Measurements from ENCODE around the gene TSPAN17.

Gene TSPAN17

GRCh38 chr5:176674799-176675198 is 27.5 kb downstream of the TSPAN17 start:
- intact Hi-C loops (cut with DNase I; ENCODE audit: low total_unique reads) = no loop called here
- H3K4me3 ChIP-seq = no peak overlapping the region
- H3K27me3 ChIP-seq = peaks cover 0 to 61% of the 10 kb centered on the region in 2 donors
- peaks cover 0 to under 1% (median 0%) of the 10 kb centered on the region in 4 donors for H3K4me1 ChIP-seq
- DNase-seq = no peak
- no peaks in the 10 kb centered on the region for H3K9me3 ChIP-seq
- TF ChIP-seq, protein P1, sequence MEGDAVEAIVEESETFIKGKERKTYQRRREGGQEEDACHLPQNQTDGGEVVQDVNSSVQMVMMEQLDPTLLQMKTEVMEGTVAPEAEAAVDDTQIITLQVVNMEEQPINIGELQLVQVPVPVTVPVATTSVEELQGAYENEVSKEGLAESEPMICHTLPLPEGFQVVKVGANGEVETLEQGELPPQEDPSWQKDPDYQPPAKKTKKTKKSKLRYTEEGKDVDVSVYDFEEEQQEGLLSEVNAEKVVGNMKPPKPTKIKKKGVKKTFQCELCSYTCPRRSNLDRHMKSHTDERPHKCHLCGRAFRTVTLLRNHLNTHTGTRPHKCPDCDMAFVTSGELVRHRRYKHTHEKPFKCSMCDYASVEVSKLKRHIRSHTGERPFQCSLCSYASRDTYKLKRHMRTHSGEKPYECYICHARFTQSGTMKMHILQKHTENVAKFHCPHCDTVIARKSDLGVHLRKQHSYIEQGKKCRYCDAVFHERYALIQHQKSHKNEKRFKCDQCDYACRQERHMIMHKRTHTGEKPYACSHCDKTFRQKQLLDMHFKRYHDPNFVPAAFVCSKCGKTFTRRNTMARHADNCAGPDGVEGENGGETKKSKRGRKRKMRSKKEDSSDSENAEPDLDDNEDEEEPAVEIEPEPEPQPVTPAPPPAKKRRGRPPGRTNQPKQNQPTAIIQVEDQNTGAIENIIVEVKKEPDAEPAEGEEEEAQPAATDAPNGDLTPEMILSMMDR (IDR thresholded peaks at IDR 0.05) = no peak
- no peak overlapping the region for H3K27ac ChIP-seq
- H3K36me3 ChIP-seq = no peaks in the 10 kb centered on the region

DNA sequence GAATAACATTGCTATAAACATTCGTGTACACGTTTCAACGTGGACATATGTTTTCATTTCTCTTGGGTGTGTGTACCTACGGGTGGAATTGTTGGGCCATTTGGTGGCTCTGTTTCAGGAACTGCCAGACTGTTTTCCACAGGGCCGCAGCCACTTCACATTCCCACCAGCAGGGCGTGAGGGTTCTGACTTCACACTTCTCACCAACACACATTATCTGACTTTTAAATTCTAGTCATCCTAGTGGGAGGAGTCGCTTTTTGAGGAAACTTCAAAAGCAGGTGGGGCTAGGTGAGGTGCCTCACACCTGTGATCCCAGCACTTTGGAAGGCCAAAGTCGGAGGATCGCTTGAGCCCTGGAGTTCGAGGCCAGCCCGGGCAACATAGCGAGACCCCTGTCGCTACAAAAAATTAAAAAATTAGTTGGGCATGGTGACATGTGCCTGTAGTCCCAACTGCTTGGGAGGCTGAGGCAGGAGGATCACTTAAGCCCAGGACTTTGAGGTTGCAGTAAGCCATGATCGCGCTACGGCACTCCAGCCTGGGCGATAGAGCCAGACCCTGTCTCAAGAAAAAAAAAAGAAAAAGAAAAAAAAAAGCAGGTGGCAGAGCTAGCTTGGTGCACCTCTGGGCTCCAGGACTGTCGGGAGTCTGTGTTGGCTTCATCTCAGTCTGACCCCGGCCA is 28.5 kb downstream of the TSPAN17 start:
- intact Hi-C loops (cut with DNase I; ENCODE audit: low total_unique reads) = no loop called here
- Histone ChIP-seq H3K9me3 (no peaks in the 10 kb centered on the region), H3K27ac (no peak overlapping the region), H3K36me3 (no peaks in the 10 kb centered on the region), H3K27me3 (peaks cover 0 to 61% of the 10 kb centered on the region in 2 donors), H3K4me3 (no peak overlapping the region), H3K4me1 (peaks cover 0 to 7% (median 0%) of the 10 kb centered on the region in 4 donors)
- TF ChIP-seq, protein P1 (IDR thresholded peaks at IDR 0.05) = peak in 1 of 2 experiments; percentile 7
- no peak for DNase-seq

- Histone ChIP-seq H3K4me3 (no peak overlapping the region), H3K4me1 (peaks cover 0 to 7% (median 0%) of the 10 kb centered on the region in 4 donors), H3K27ac (no peak overlapping the region), H3K9me3 (no peaks in the 10 kb centered on the region), H3K27me3 (peaks cover 0 to 63% of the 10 kb centered on the region in 2 donors), H3K36me3 (no peaks in the 10 kb centered on the region)
- intact Hi-C loops (cut with DNase I; ENCODE audit: low total_unique reads) = no loop called here
- DNase-seq = no peak
- TF ChIP-seq, protein P1 (IDR thresholded peaks at IDR 0.05) = no peak
Observed at GRCh38 chr5:176676361-176676824, 29.1 kb downstream of the TSPAN17 start.

GRCh38 chr5:176677209-176677939 is 30.1 kb downstream of the TSPAN17 start:
- Histone ChIP-seq H3K4me1 (peaks cover 0 to 7% (median 0%) of the 10 kb centered on the region in 4 donors), H3K27ac (no peak overlapping the region), H3K9me3 (no peaks in the 10 kb centered on the region), H3K4me3 (no peak overlapping the region), H3K36me3 (no peaks in the 10 kb centered on the region), H3K27me3 (peaks cover 0 to 61% of the 10 kb centered on the region in 2 donors)
- no peak for DNase-seq
- TF ChIP-seq, protein P1 (IDR thresholded peaks at IDR 0.05) = no peak
- intact Hi-C loops (cut with DNase I; ENCODE audit: low total_unique reads) = no loop called here

GRCh38 chr5:176678584-176678983 is 31.3 kb downstream of the TSPAN17 start:
- no peak for DNase-seq
- H3K27me3 ChIP-seq = peaks cover 0 to 65% of the 10 kb centered on the region in 2 donors

More at GRCh38 chr5:176678584-176678983, 31.3 kb downstream of the TSPAN17 start:
- intact Hi-C loops (cut with DNase I; ENCODE audit: low total_unique reads) = no loop called here
- Histone ChIP-seq H3K36me3 (no peaks in the 10 kb centered on the region), H3K9me3 (no peaks in the 10 kb centered on the region), H3K4me1 (peaks cover 0 to 7% (median 0%) of the 10 kb centered on the region in 4 donors), H3K27ac (no peak overlapping the region), H3K4me3 (no peak overlapping the region)
- TF ChIP-seq, protein P1 (IDR thresholded peaks at IDR 0.05) = no peak

Measured in tibial artery (tissue), 4 donors.